CD14-positive monocyte (primary cell): Measurements from ENCODE around the gene TADA2A. TPM values are rescaled to one million over a fixed set of nuclear protein-coding genes. Genes with fewer than 3 reads are reported as not detected.

Source experiments
- DNase-seq, 3 donors: peaks; one replicate each; pipeline ENCODE4 v3.0.0-alpha.2; 2011 to 2022
- H2AFZ ChIP-seq: 2 replicates; pipeline ENCODE4 v1.6.0; 2012; ENCODE audit warnings: mild to moderate bottlenecking, low read depth, low read length, inconsistent platforms; ENCODE audit not compliant: insufficient read depth, poor library complexity, severe bottlenecking
- H3K27ac ChIP-seq, 2 donors: 1 replicate in 1 of 2; 2 replicates in 1 of 2; pipeline ENCODE4 v1.5.1; 2012 to 2013; ENCODE audit warnings: low read length in 2 of 2, control low read depth in 1 of 2, inconsistent platforms in 1 of 2, low read depth in 1 of 2, mild to moderate bottlenecking in 1 of 2
- H3K27me3 ChIP-seq, 2 donors: one replicate each; pipeline versions ENCODE4 v1.6.0 to v1.6.1; 2011 to 2013; ENCODE audit warnings: low read length in 2 of 2; ENCODE audit not compliant: control insufficient read depth in 2 of 2, insufficient read depth in 2 of 2
- H3K36me3 ChIP-seq, 2 donors: replicated peaks in 1 of 2; 1 replicate in 1 of 2; 2 replicates in 1 of 2; pipeline versions ENCODE4 v1.5.1 to v1.6.1; 2012 to 2013; ENCODE audit warnings: low read length in 2 of 2, control low read depth in 1 of 2, inconsistent platforms in 1 of 2, mild to moderate bottlenecking in 1 of 2; ENCODE audit not compliant: insufficient read depth in 2 of 2, control insufficient read depth in 1 of 2
- H3K4me1 ChIP-seq, 2 donors: 1 replicate in 1 of 2; 2 replicates in 1 of 2; pipeline versions ENCODE4 v1.5.1 to v1.6.1; 2012 to 2013; ENCODE audit warnings: low read length in 2 of 2, control low read depth in 1 of 2, inconsistent platforms in 1 of 2, mild to moderate bottlenecking in 1 of 2, moderate library complexity in 1 of 2; ENCODE audit not compliant: insufficient read depth in 2 of 2, control insufficient read depth in 1 of 2
- H3K4me2 ChIP-seq: replicated peaks from 2 replicates; pipeline ENCODE3; 2012; ENCODE audit warnings: low read length, moderate library complexity, mild to moderate bottlenecking; ENCODE audit not compliant: poor library complexity, severe bottlenecking; ENCODE audit errors: extremely low read depth
- H3K4me3 ChIP-seq, 3 experiments: fragments of 200-600 bp in 1 of 3; sonication (generic) in 1 of 3; replicated peaks in 1 of 3; 1 replicate in 2 of 3; 2 replicates in 1 of 3; pipeline ENCODE4 v1.5.1; 2011 to 2013; ENCODE audit warnings: low read length in 3 of 3, mild to moderate bottlenecking in 3 of 3, control low read depth in 2 of 3, low read depth in 2 of 3, inconsistent platforms in 1 of 3, moderate library complexity in 1 of 3
- H3K79me2 ChIP-seq: 2 replicates; pipeline ENCODE4 v1.6.0; 2012; ENCODE audit warnings: mild to moderate bottlenecking, control low read depth, inconsistent platforms, low read length, moderate library complexity; ENCODE audit not compliant: insufficient read depth
- H3K9ac ChIP-seq: 2 replicates; pipeline ENCODE4 v1.6.0; 2017; ENCODE audit warnings: low read length, mild to moderate bottlenecking; ENCODE audit not compliant: insufficient read depth, poor library complexity, severe bottlenecking
- H3K9me3 ChIP-seq, 2 donors: replicated peaks in 1 of 2; 1 replicate in 1 of 2; 2 replicates in 1 of 2; pipeline versions ENCODE4 v1.5.1 to v1.6.1; 2012 to 2013; ENCODE audit warnings: low read length in 2 of 2, control low read depth in 1 of 2; ENCODE audit not compliant: control insufficient read depth in 1 of 2, insufficient read depth in 1 of 2
- H4K20me1 ChIP-seq: 2 replicates; pipeline ENCODE4 v1.6.0; 2012; ENCODE audit warnings: mild to moderate bottlenecking, low read length, control low read depth, moderate library complexity; ENCODE audit not compliant: insufficient read depth
- H3K27ac Mint-ChIP-seq, 7 donors: one replicate each; pipeline ENCODE4 v1.8.0; 2020; ENCODE audit warnings: mild to moderate bottlenecking in 7 of 7, mixed read lengths in 7 of 7, moderate library complexity in 6 of 7, inconsistent platforms in 2 of 7
- H3K27me3 Mint-ChIP-seq, 3 donors: one replicate each; pipeline ENCODE4 v1.8.0; 2021 to 2022; ENCODE audit warnings: low read depth in 3 of 3, mild to moderate bottlenecking in 3 of 3, mixed read lengths in 3 of 3, moderate library complexity in 3 of 3, inconsistent platforms in 1 of 3
- H3K36me3 Mint-ChIP-seq, 2 donors: one replicate each; pipeline ENCODE4 v1.8.0; 2020; ENCODE audit warnings: mixed read lengths in 2 of 2, inconsistent platforms in 1 of 2, mild to moderate bottlenecking in 1 of 2
- H3K4me1 Mint-ChIP-seq: one replicate; pipeline ENCODE4 v1.8.0; 2020; ENCODE audit warnings: mild to moderate bottlenecking, mixed read lengths
- H3K4me3 Mint-ChIP-seq, 2 donors: one replicate each; pipeline ENCODE4 v1.8.0; 2020; ENCODE audit warnings: mild to moderate bottlenecking in 2 of 2, mixed read lengths in 2 of 2, moderate library complexity in 1 of 2
- H3K9me3 Mint-ChIP-seq, 7 donors: one replicate each; pipeline ENCODE4 v1.8.0; 2020 to 2022; ENCODE audit warnings: mixed read lengths in 7 of 7, mild to moderate bottlenecking in 6 of 7, moderate library complexity in 6 of 7, inconsistent platforms in 2 of 7
- WGBS: methylation state at CpG from one replicate; pipeline ENCODE4 v1.1.5; 2013; ENCODE audit warnings: missing lambda C conversion rate; ENCODE audit not compliant: insufficient coverage; 5-methylcytosine and 5-hydroxymethylcytosine counted together
- intact Hi-C, 2 donors: fragments of 100-400 bp; cut with micrococcal nuclease; formaldehyde crosslinking; loops; one replicate each; pipeline versions ENCODE4 v1.15.0 to v1.15.1; 2023
- polyA plus RNA-seq, 3 donors: library from polyadenylated mRNA; depleted of rRNA in 1 of 3; unstranded in 2 of 3; stranded (reverse) in 1 of 3; fragments of 300-500 nt in 2 of 3; fragments of >200 nt in 1 of 3; fragmentation: Illumina TruSeq in 2 of 3; gene quantifications; 1 replicate in 2 of 3; 2 replicates in 1 of 3; pipeline ENCODE4 v1.2.3, GENCODE V29; 2012 to 2021
- TF ChIP-seq, protein P1 (sequence below): fragments of 200-600 bp; IDR thresholded peaks from one replicate; pipeline ENCODE4 v1.8.0; 2022; ENCODE audit warnings: antibody characterized with exemption, mild to moderate bottlenecking

TADA2A gene
- polyA plus RNA-seq, 3 donors: 2.9 to 8.2 (median 4.3) TPM

GRCh38 chr17:37391146-37391545 lies 15.5 kb upstream of the TADA2A start:
- H2AFZ ChIP-seq: no peak overlapping the region
- intact Hi-C loops: no loop called here
- no peak overlapping the region for H3K4me3 Mint-ChIP-seq
- H3K9ac ChIP-seq: no peak overlapping the region
- no peaks in the 10 kb centered on the region for H3K79me2 ChIP-seq
- H3K27me3 ChIP-seq: no peaks in the 10 kb centered on the region
- TF ChIP-seq, protein P1, sequence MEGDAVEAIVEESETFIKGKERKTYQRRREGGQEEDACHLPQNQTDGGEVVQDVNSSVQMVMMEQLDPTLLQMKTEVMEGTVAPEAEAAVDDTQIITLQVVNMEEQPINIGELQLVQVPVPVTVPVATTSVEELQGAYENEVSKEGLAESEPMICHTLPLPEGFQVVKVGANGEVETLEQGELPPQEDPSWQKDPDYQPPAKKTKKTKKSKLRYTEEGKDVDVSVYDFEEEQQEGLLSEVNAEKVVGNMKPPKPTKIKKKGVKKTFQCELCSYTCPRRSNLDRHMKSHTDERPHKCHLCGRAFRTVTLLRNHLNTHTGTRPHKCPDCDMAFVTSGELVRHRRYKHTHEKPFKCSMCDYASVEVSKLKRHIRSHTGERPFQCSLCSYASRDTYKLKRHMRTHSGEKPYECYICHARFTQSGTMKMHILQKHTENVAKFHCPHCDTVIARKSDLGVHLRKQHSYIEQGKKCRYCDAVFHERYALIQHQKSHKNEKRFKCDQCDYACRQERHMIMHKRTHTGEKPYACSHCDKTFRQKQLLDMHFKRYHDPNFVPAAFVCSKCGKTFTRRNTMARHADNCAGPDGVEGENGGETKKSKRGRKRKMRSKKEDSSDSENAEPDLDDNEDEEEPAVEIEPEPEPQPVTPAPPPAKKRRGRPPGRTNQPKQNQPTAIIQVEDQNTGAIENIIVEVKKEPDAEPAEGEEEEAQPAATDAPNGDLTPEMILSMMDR: no peak
- H3K4me1 Mint-ChIP-seq: no peaks in the 10 kb centered on the region
- peaks cover 1 to 2% (median 2%) of the 10 kb centered on the region in 3 donors for H3K27me3 Mint-ChIP-seq
- no peak overlapping the region for H3K4me3 ChIP-seq
- no peaks in the 10 kb centered on the region for H3K36me3 ChIP-seq
- no peak overlapping the region for H3K4me2 ChIP-seq
- H3K9me3 Mint-ChIP-seq: no peaks in the 10 kb centered on the region
- no peaks in the 10 kb centered on the region for H3K36me3 Mint-ChIP-seq
- DNase-seq: no peak
- no peaks in the 10 kb centered on the region for H3K9me3 ChIP-seq
- no peak overlapping the region for H3K27ac ChIP-seq
- no peaks in the 10 kb centered on the region for H3K4me1 ChIP-seq
- 100% methylated on average over 2 of the region's 6 CpGs for WGBS
- no peaks in the 10 kb centered on the region for H4K20me1 ChIP-seq
- H3K27ac Mint-ChIP-seq: no peak overlapping the region

- H3K4me1 ChIP-seq: peaks cover 0 to under 1% of the 10 kb centered on the region in 2 donors
- Mint-ChIP-seq H3K27me3 (peaks cover 1 to 2% (median 2%) of the 10 kb centered on the region in 3 donors), H3K9me3 (no peaks in the 10 kb centered on the region), H3K4me1 (peaks cover 4% of the 10 kb centered on the region), H3K36me3 (no peaks in the 10 kb centered on the region), H3K4me3 (no peak overlapping the region), H3K27ac (no peak overlapping the region)
- no peaks in the 10 kb centered on the region for H3K9me3 ChIP-seq
- DNase-seq: no peak
- H3K27ac ChIP-seq: no peak overlapping the region
- no peaks in the 10 kb centered on the region for H3K36me3 ChIP-seq
- no peaks in the 10 kb centered on the region for H4K20me1 ChIP-seq
- no peak overlapping the region for H2AFZ ChIP-seq
- no peak overlapping the region for H3K4me3 ChIP-seq
- no peak overlapping the region for H3K9ac ChIP-seq
- no CpG with 5 or more reads among the region's 3 CpGs for WGBS
- H3K27me3 ChIP-seq: no peaks in the 10 kb centered on the region
- TF ChIP-seq, protein P1: no peak
- H3K4me2 ChIP-seq: no peak overlapping the region
- intact Hi-C loops: no loop called here
- H3K79me2 ChIP-seq: no peaks in the 10 kb centered on the region
Observed at GRCh38 chr17:37392024-37392590, 14.6 kb upstream of the TADA2A start.
